K562 (cell line): ENCODE data around the gene HEXIM1. TPM values are rescaled to one million over a fixed set of nuclear protein-coding genes. Genes with fewer than 3 reads are reported as not detected.

Experiments used
- BACH1 ChIP-seq: fragments of 200-800 bp; sonication (Bioruptor generic); IDR thresholded peaks from 2 replicates; pipeline ENCODE4 v1.6.1; 2016; ENCODE audit warnings: missing genetic modification characterization, missing compliant biosample characterization
- CCNT2 ChIP-seq: IDR thresholded peaks from 2 replicates; pipeline ENCODE4 v1.6.1; 2011; ENCODE audit warnings: borderline replicate concordance, low read depth, mild to moderate bottlenecking, moderate library complexity, mixed read lengths, low read length; ENCODE audit not compliant: insufficient read length; ENCODE audit errors: extremely low read depth
- CREB1 ChIP-seq, 2 experiments: sonication (generic) in 1 of 2; formaldehyde crosslinking in 1 of 2; IDR thresholded peaks; 2 replicates each; pipeline versions ENCODE4 v1.6.1 to v1.8.0; 2012 to 2022; ENCODE audit warnings: inconsistent platforms in 1 of 2, mild to moderate bottlenecking in 1 of 2, missing genetic modification reagents in 1 of 2, moderate library complexity in 1 of 2
- DPF2 ChIP-seq: fragments of 450-650 bp; IDR thresholded peaks from 2 replicates; pipeline ENCODE4 v1.6.1; 2016
- GABPB1 ChIP-seq: sonication (generic); formaldehyde crosslinking; IDR thresholded peaks from 2 replicates; pipeline ENCODE4 v1.8.0; 2022; ENCODE audit warnings: mild to moderate bottlenecking, missing genetic modification reagents
- GATAD2A ChIP-seq: fragments of 450-650 bp; IDR thresholded peaks from 2 replicates; pipeline ENCODE4 v1.6.1; 2017
- IRF2 ChIP-seq: sonication (generic); formaldehyde crosslinking; IDR thresholded peaks from 2 replicates; pipeline ENCODE4 v1.8.1; 2022; ENCODE audit warnings: mild to moderate bottlenecking, missing genetic modification reagents
- NR2C2 ChIP-seq, 2 experiments: fragments of 200-800 bp in 1 of 2; sonication (Bioruptor generic) in 1 of 2; sonication (generic) in 1 of 2; formaldehyde crosslinking in 1 of 2; IDR thresholded peaks; 2 replicates each; pipeline versions ENCODE4 v1.6.1 to v1.8.0; 2016 to 2022; ENCODE audit warnings: mild to moderate bottlenecking in 1 of 2, missing compliant biosample characterization in 1 of 2, missing genetic modification characterization in 1 of 2, missing genetic modification reagents in 1 of 2
- PML ChIP-seq: IDR thresholded peaks from 2 replicates; pipeline ENCODE4 v1.6.1; 2012; ENCODE audit warnings: low read length, inconsistent platforms
- STAT5A ChIP-seq: IDR thresholded peaks from 2 replicates; pipeline ENCODE4 v1.6.1; 2012; ENCODE audit warnings: low read length, inconsistent platforms, borderline replicate concordance
- TFE3 ChIP-seq: fragments of 450-650 bp; formaldehyde crosslinking; IDR thresholded peaks from 2 replicates; pipeline ENCODE4 v1.4.0; 2020; ENCODE audit warnings: mild to moderate bottlenecking, mixed read lengths
- ZNF324 ChIP-seq: fragments of 250-450 bp; sonication (Bioruptor Pico); IDR thresholded peaks from 2 replicates; pipeline ENCODE4 v1.4.0; 2020; ENCODE audit warnings: mild to moderate bottlenecking
- polyA plus RNA-seq, 8 experiments: library from polyadenylated mRNA; depleted of rRNA in 4 of 8; stranded (reverse) in 5 of 8; unstranded in 3 of 8; fragments of >200 nt; fragmentation: Nextera tagmentation in 2 of 8; fragmentation: Illumina TruSeq in 1 of 8; extraction: Ambion mirVana in 2 of 8; extraction: Trizol in 1 of 8; gene quantifications; 2 replicates each; pipeline versions ENCODE4 v1.2.1 to v1.2.3, GENCODE V29; 2011 to 2014; ENCODE audit warnings: inconsistent platforms in 1 of 8, missing spikeins in 1 of 8
- total RNA-seq, 7 experiments: library from RNA; depleted of rRNA in 6 of 7; stranded (reverse); fragments of >200 nt in 6 of 7; fragmentation: Illumina TruSeq in 2 of 7; extraction: Trizol in 2 of 7; gene quantifications; 2 replicates each; pipeline versions ENCODE4 v1.2.1 to v1.2.3, GENCODE V29; 2011 to 2021; ENCODE audit warnings: low replicate concordance in 1 of 7
- TF ChIP-seq, protein P1 (sequence below): sonication (generic); formaldehyde crosslinking; IDR thresholded peaks from 2 replicates; pipeline ENCODE4 v1.8.1; 2023; ENCODE audit warnings: missing genetic modification reagents, mild to moderate bottlenecking, borderline replicate concordance
- TF ChIP-seq, protein P2 (sequence below): fragments of 450-650 bp; formaldehyde crosslinking; IDR thresholded peaks from 2 replicates; pipeline ENCODE4 v1.4.0; 2022; ENCODE audit warnings: mild to moderate bottlenecking, moderate library complexity
- TF ChIP-seq, protein P3 (sequence below): fragments of 450-650 bp; IDR thresholded peaks from 2 replicates; pipeline ENCODE4 v1.6.1; 2017; ENCODE audit warnings: antibody characterized with exemption, mild to moderate bottlenecking

Gene HEXIM1
- total and polyA plus RNA-seq, 9 of the 15 experiments (the other 6 are each of a cell fraction or from before 2014, with no cell fraction given) = 1.4 to 28.3 (median 9.1) TPM

- TF ChIP-seq, protein P1, sequence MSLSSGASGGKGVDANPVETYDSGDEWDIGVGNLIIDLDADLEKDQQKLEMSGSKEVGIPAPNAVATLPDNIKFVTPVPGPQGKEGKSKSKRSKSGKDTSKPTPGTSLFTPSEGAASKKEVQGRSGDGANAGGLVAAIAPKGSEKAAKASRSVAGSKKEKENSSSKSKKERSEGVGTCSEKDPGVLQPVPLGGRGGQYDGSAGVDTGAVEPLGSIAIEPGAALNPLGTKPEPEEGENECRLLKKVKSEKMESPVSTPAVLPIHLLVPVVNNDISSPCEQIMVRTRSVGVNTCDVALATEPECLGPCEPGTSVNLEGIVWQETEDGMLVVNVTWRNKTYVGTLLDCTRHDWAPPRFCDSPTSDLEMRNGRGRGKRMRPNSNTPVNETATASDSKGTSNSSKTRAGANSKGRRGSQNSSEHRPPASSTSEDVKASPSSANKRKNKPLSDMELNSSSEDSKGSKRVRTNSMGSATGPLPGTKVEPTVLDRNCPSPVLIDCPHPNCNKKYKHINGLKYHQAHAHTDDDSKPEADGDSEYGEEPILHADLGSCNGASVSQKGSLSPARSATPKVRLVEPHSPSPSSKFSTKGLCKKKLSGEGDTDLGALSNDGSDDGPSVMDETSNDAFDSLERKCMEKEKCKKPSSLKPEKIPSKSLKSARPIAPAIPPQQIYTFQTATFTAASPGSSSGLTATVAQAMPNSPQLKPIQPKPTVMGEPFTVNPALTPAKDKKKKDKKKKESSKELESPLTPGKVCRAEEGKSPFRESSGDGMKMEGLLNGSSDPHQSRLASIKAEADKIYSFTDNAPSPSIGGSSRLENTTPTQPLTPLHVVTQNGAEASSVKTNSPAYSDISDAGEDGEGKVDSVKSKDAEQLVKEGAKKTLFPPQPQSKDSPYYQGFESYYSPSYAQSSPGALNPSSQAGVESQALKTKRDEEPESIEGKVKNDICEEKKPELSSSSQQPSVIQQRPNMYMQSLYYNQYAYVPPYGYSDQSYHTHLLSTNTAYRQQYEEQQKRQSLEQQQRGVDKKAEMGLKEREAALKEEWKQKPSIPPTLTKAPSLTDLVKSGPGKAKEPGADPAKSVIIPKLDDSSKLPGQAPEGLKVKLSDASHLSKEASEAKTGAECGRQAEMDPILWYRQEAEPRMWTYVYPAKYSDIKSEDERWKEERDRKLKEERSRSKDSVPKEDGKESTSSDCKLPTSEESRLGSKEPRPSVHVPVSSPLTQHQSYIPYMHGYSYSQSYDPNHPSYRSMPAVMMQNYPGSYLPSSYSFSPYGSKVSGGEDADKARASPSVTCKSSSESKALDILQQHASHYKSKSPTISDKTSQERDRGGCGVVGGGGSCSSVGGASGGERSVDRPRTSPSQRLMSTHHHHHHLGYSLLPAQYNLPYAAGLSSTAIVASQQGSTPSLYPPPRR (CRISPR knock-in tag) = no peak
- peak; percentile 31 for TF ChIP-seq CCNT2
- TF ChIP-seq IRF2 (CRISPR knock-in tag) = no peak
- TF ChIP-seq, protein P2, sequence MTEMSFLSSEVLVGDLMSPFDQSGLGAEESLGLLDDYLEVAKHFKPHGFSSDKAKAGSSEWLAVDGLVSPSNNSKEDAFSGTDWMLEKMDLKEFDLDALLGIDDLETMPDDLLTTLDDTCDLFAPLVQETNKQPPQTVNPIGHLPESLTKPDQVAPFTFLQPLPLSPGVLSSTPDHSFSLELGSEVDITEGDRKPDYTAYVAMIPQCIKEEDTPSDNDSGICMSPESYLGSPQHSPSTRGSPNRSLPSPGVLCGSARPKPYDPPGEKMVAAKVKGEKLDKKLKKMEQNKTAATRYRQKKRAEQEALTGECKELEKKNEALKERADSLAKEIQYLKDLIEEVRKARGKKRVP (CRISPR knock-in tag) = no peak
- no peak for TF ChIP-seq TFE3 (CRISPR knock-in tag)
- TF ChIP-seq PML = peak; percentile 54; the same call in 1 of the 2 replicates
- peak; percentile 63 for TF ChIP-seq DPF2
- TF ChIP-seq BACH1 (tag) = no peak
- TF ChIP-seq STAT5A = peak; percentile 57; the same call in 1 of the 2 replicates
- TF ChIP-seq ZNF324 (CRISPR knock-in tag) = no peak
- TF ChIP-seq, protein P3, sequence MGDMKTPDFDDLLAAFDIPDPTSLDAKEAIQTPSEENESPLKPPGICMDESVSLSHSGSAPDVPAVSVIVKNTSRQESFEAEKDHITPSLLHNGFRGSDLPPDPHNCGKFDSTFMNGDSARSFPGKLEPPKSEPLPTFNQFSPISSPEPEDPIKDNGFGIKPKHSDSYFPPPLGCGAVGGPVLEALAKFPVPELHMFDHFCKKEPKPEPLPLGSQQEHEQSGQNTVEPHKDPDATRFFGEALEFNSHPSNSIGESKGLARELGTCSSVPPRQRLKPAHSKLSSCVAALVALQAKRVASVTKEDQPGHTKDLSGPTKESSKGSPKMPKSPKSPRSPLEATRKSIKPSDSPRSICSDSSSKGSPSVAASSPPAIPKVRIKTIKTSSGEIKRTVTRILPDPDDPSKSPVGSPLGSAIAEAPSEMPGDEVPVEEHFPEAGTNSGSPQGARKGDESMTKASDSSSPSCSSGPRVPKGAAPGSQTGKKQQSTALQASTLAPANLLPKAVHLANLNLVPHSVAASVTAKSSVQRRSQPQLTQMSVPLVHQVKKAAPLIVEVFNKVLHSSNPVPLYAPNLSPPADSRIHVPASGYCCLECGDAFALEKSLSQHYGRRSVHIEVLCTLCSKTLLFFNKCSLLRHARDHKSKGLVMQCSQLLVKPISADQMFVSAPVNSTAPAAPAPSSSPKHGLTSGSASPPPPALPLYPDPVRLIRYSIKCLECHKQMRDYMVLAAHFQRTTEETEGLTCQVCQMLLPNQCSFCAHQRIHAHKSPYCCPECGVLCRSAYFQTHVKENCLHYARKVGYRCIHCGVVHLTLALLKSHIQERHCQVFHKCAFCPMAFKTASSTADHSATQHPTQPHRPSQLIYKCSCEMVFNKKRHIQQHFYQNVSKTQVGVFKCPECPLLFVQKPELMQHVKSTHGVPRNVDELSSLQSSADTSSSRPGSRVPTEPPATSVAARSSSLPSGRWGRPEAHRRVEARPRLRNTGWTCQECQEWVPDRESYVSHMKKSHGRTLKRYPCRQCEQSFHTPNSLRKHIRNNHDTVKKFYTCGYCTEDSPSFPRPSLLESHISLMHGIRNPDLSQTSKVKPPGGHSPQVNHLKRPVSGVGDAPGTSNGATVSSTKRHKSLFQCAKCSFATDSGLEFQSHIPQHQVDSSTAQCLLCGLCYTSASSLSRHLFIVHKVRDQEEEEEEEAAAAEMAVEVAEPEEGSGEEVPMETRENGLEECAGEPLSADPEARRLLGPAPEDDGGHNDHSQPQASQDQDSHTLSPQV = peak; percentile 95
- TF ChIP-seq NR2C2 (CRISPR knock-in tag; IDR thresholded peaks at IDR 0.05) = no peak; the same call in 1 of the 2 replicates
- TF ChIP-seq NR2C2 (tag; IDR thresholded peaks at IDR 0.05) = peak; percentile 62
- TF ChIP-seq GABPB1 (CRISPR knock-in tag) = peak; percentile 75
- no peak; the same call in 1 of the 2 replicates for TF ChIP-seq CREB1 (IDR thresholded peaks at IDR 0.05)
- peak; percentile 71 for TF ChIP-seq CREB1 (CRISPR knock-in tag; IDR thresholded peaks at IDR 0.05)
- peak; percentile 44; the same call in 1 of the 2 replicates for TF ChIP-seq GATAD2A
These were observed 12.9 kb upstream of the HEXIM1 start, which contains the start of gene ACBD4 (continued) for GRCh38 chr17:45135192-45135977.
